MCF 10A (cell line): ENCODE data around the gene KCNH6. TPM values are rescaled to one million over a fixed set of nuclear protein-coding genes. Genes with fewer than 3 reads are reported as not detected.

Experiments used
- BruUV-seq: library from RNA; stranded (reverse); fragments of 400-500 nt; replicated peaks from 2 replicates; lab custom pipeline; 2021; lab: Mats Ljungman, UMichigan
- CTCF ChIA-PET: fragments of 300-600 bp; sonication (Branson Sonifier 250); formaldehyde crosslinking; extraction: SDS; loops from one replicate; lab custom pipeline; 2021; ENCODE audit warnings: antibody characterized with exemption, inconsistent platforms; lab: Yijun Ruan, JAX
- POLR2A ChIA-PET: fragments of 300-600, 350-650 bp; sonication (Branson Sonifier 250); formaldehyde crosslinking; extraction: SDS; loops from one replicate; lab custom pipeline; 2020; ENCODE audit warnings: antibody characterized with exemption, inconsistent platforms; lab: Yijun Ruan, JAX
- DNase-seq: peaks from one replicate; pipeline ENCODE4 v3.0.0-alpha.2; 2018; ENCODE audit not compliant: unreplicated experiment
- H3K27ac Mint-ChIP-seq: one replicate; pipeline ENCODE4 v1.8.0; 2022; ENCODE audit warnings: mild to moderate bottlenecking, low read depth, mixed read lengths; ENCODE audit not compliant: unreplicated experiment
- H3K27me3 Mint-ChIP-seq: one replicate; pipeline ENCODE4 v1.8.0; 2022; ENCODE audit warnings: mixed read lengths; ENCODE audit not compliant: insufficient read depth, unreplicated experiment
- H3K36me3 Mint-ChIP-seq: one replicate; pipeline ENCODE4 v1.8.0; 2022; ENCODE audit warnings: mild to moderate bottlenecking, moderate library complexity, mixed read lengths; ENCODE audit not compliant: insufficient read depth, unreplicated experiment
- H3K4me1 Mint-ChIP-seq: one replicate; pipeline ENCODE4 v1.8.0; 2022; ENCODE audit warnings: mixed read lengths; ENCODE audit not compliant: insufficient read depth, unreplicated experiment
- H3K4me3 Mint-ChIP-seq: one replicate; pipeline ENCODE4 v1.8.0; 2022; ENCODE audit warnings: mild to moderate bottlenecking, moderate library complexity, mixed read lengths; ENCODE audit not compliant: unreplicated experiment
- H3K9me3 Mint-ChIP-seq: one replicate; pipeline ENCODE4 v1.8.0; 2022; ENCODE audit warnings: mixed read lengths; ENCODE audit not compliant: unreplicated experiment
- intact Hi-C: fragments of 100-400 bp; cut with micrococcal nuclease; formaldehyde crosslinking; loops from 2 replicates; pipeline ENCODE4 v1.14.1; 2022
- total RNA-seq: library from RNA; stranded (reverse); gene quantifications from 2 replicates; pipeline ENCODE4 v1.2.3, GENCODE V29; 2022
- TF ChIP-seq, protein P1 (sequence below): fragments of 200-600 bp; IDR thresholded peaks from one replicate; pipeline ENCODE4 v1.8.0; 2022; ENCODE audit warnings: antibody characterized with exemption, mild to moderate bottlenecking; ENCODE audit not compliant: unreplicated experiment

The KCNH6 gene
- total RNA-seq, 1 experiment from 2014 or later = not detected

DNA sequence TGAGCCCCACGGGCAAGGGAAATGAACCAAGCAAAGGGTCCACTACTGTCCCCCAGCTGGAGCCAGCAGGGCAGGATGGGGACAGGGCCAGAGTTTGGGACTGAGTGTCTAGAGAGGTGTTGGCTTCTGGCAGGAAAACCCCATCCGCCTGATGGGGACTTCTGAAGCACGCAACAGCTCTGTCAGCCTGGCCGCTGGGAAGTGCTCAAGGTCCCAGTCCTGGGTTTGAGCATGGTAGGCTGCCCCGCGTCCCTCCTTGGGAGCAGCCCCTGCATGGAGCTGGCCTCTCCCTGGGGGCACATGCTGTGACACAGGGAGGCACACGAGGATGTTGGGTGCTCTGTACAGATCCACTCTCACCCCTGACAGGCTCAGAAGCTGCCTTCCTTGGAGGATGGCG is 31.7 kb upstream of the KCNH6 start:
- Mint-ChIP-seq H3K4me3 (no peak overlapping the region), H3K9me3 (no peaks in the 10 kb centered on the region), H3K27ac (no peak overlapping the region), H3K36me3 (no peaks in the 10 kb centered on the region), H3K27me3 (peaks cover 19% of the 10 kb centered on the region), H3K4me1 (no peaks in the 10 kb centered on the region)
- no TSS peak for BruUV-seq
- DNase-seq = no peak
- ChIA-PET POLR2A (no interaction called here), CTCF (interaction anchor here (1.4 kb wide), 1 partner anchor 11 kb away, joined by 6 read pairs; no protein-coding TSS in a partner anchor)
- intact Hi-C loops = no loop called here
- TF ChIP-seq, protein P1, sequence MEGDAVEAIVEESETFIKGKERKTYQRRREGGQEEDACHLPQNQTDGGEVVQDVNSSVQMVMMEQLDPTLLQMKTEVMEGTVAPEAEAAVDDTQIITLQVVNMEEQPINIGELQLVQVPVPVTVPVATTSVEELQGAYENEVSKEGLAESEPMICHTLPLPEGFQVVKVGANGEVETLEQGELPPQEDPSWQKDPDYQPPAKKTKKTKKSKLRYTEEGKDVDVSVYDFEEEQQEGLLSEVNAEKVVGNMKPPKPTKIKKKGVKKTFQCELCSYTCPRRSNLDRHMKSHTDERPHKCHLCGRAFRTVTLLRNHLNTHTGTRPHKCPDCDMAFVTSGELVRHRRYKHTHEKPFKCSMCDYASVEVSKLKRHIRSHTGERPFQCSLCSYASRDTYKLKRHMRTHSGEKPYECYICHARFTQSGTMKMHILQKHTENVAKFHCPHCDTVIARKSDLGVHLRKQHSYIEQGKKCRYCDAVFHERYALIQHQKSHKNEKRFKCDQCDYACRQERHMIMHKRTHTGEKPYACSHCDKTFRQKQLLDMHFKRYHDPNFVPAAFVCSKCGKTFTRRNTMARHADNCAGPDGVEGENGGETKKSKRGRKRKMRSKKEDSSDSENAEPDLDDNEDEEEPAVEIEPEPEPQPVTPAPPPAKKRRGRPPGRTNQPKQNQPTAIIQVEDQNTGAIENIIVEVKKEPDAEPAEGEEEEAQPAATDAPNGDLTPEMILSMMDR = no peak

DNA sequence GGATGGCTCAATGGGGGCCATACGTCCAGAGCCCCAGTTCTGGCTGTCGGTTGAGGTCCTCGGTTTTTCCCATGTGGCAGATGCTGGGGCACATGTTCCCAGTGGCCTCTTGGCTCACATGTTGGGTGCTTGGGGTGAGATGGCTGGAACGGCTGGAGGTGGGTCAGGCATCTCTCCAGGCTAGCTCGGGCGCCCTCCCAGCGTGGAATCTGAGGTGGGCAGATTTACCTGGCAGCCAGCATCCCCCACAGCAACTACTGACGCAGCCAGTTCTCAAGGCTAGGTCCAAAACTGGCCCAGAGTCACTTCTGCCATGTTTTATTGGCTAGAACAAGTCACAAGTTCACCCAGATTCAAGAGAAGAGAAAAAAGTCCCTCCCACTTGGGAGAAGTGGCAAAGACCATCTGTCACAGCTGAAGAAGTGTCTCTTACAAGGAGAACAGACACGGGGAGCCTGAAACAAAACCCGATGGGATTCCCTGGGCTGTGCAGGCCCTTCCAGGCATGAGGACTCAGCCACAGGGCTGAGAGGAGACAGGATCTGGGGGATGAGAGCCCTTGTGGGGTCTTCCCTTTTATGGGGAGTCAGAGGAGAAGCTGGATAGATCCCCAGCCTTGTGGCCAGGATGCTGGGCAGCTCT is 31.1 kb upstream of the KCNH6 start:
- Mint-ChIP-seq H3K4me1 (no peaks in the 10 kb centered on the region), H3K27me3 (peaks cover 19% of the 10 kb centered on the region), H3K36me3 (no peaks in the 10 kb centered on the region), H3K9me3 (no peaks in the 10 kb centered on the region), H3K27ac (no peak overlapping the region), H3K4me3 (no peak overlapping the region)
- ChIA-PET POLR2A (no interaction called here), CTCF (interaction anchor here (1.4 kb wide), 1 partner anchor 12 kb away, joined by 6 read pairs; no protein-coding TSS in a partner anchor)
- TF ChIP-seq, protein P1 = no peak
- intact Hi-C loops = no loop called here
- no peak for DNase-seq
- BruUV-seq = no TSS peak

DNA sequence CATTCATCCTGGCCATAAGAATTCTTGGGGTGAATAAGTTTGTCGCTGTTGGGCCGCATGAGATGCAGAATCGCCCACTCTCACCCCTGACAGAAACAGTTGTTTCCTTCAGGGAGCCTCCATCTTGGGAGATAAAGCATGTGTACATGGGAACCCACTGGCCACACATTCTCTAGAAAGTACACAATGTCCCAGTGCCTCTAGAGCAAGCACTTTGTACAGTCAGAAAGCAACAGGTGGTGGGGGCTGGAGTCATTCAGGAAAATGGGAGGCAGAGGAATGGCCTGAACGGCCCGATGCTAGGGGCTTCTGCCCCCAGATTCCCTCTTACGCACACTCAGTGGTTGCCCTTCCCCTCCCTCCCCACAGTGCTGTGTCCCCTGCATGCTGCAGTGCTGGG is 30.2 kb upstream of the KCNH6 start:
- DNase-seq = no peak
- Mint-ChIP-seq H3K9me3 (no peaks in the 10 kb centered on the region), H3K27me3 (peaks cover 19% of the 10 kb centered on the region), H3K36me3 (no peaks in the 10 kb centered on the region), H3K27ac (no peak overlapping the region), H3K4me1 (no peaks in the 10 kb centered on the region), H3K4me3 (no peak overlapping the region)
- TF ChIP-seq, protein P1 = no peak
- ChIA-PET POLR2A (no interaction called here), CTCF (no interaction called here)
- intact Hi-C loops = no loop called here
- no TSS peak for BruUV-seq

DNA sequence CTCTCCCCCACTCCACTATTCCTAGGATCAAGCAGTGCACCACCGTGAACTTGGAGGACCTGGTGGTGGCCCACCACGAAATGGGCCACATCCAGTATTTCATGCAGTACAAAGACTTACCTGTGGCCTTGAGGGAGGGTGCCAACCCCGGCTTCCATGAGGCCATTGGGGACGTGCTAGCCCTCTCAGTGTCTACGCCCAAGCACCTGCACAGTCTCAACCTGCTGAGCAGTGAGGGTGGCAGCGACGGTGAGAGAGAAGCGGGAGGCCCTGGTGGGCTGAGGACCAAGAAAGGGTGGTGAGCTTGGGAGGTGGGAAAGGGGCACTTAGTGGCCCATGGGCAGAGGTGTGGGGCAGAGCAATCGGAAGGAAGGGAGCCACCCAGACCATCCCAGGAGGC is 29.7 kb upstream of the KCNH6 start:
- CTCF ChIA-PET = interaction anchor here (4.6 kb wide), 1 partner anchor 14 kb away, joined by 27 read pairs; no protein-coding TSS in a partner anchor

More for the DNA sequence above, 29.7 kb upstream of the KCNH6 start:
- intact Hi-C loops = no loop called here
- Mint-ChIP-seq H3K4me1 (no peaks in the 10 kb centered on the region), H3K27ac (no peak overlapping the region), H3K9me3 (no peaks in the 10 kb centered on the region), H3K4me3 (no peak overlapping the region), H3K36me3 (no peaks in the 10 kb centered on the region), H3K27me3 (peaks cover 16% of the 10 kb centered on the region)
- POLR2A ChIA-PET = no interaction called here
- TF ChIP-seq, protein P1 = no peak
- no peak for DNase-seq
- no TSS peak for BruUV-seq
